Natural killer cell (primary cell): Measurements from ENCODE around the gene SLC37A3. TPM values are rescaled to one million over a fixed set of nuclear protein-coding genes. Genes with fewer than 3 reads are reported as not detected.
"Not testable (repeated sequence)": the region's sequence is repeated elsewhere in the genome, so short reads cannot be mapped to it uniquely, and the experiment has no call there.

Source experiments
- ATAC-seq, 3 donors: fragments of 150-1000 bp in 2 of 3; fragments of 200-7000 bp in 1 of 3; cut with Tn5 transposase; 1 replicate in 1 of 3; 2 replicates in 2 of 3; pipeline ENCODE4 v1.10.0; 2021; ENCODE audit warnings: mild to moderate bottlenecking in 2 of 3, moderate library complexity in 2 of 3
- DNase-seq, 2 donors: peaks; one replicate each; pipeline versions ENCODE4 v3.0.0 to v3.0.0-alpha.2; 2013 to 2021; ENCODE audit warnings: mixed read lengths in 1 of 2
- H3K27ac ChIP-seq: one replicate; pipeline ENCODE4 v1.5.1; 2013; ENCODE audit warnings: mild to moderate bottlenecking, low read length
- H3K27me3 ChIP-seq: one replicate; pipeline ENCODE4 v1.6.1; 2013; ENCODE audit warnings: low read length; ENCODE audit not compliant: control insufficient read depth, insufficient read depth
- H3K36me3 ChIP-seq: one replicate; pipeline ENCODE4 v1.6.1; 2013; ENCODE audit warnings: low read length; ENCODE audit not compliant: control insufficient read depth, insufficient read depth
- H3K4me1 ChIP-seq: one replicate; pipeline ENCODE4 v1.6.1; 2013; ENCODE audit warnings: low read length; ENCODE audit not compliant: control insufficient read depth, insufficient read depth
- H3K4me3 ChIP-seq: one replicate; pipeline ENCODE4 v1.5.1; 2013; ENCODE audit warnings: low read length
- H3K9me3 ChIP-seq: one replicate; pipeline ENCODE4 v1.6.1; 2013; ENCODE audit warnings: low read length; ENCODE audit not compliant: control insufficient read depth, insufficient read depth
- H3K27ac Mint-ChIP-seq, 2 donors: one replicate each; pipeline ENCODE4 v1.8.0; 2022; ENCODE audit warnings: mild to moderate bottlenecking in 2 of 2, mixed read lengths in 2 of 2, moderate library complexity in 1 of 2
- H3K27me3 Mint-ChIP-seq, 2 donors: one replicate each; pipeline ENCODE4 v1.8.0; 2022; ENCODE audit warnings: low read depth in 2 of 2, mixed read lengths in 2 of 2
- H3K36me3 Mint-ChIP-seq: one replicate; pipeline ENCODE4 v1.8.0; 2022; ENCODE audit warnings: mixed read lengths
- H3K4me1 Mint-ChIP-seq, 2 donors: one replicate each; pipeline ENCODE4 v1.8.0; 2022; ENCODE audit warnings: mixed read lengths in 2 of 2
- H3K4me3 Mint-ChIP-seq: one replicate; pipeline ENCODE4 v1.8.0; 2022; ENCODE audit warnings: mild to moderate bottlenecking, moderate library complexity, mixed read lengths
- H3K9me3 Mint-ChIP-seq, 2 donors: one replicate each; pipeline ENCODE4 v1.8.0; 2022; ENCODE audit warnings: mixed read lengths in 2 of 2
- CTCF ChIP-seq: fragments of 200-600 bp; IDR thresholded peaks from one replicate; pipeline ENCODE4 v1.8.0; 2022; ENCODE audit warnings: antibody characterized with exemption
- WGBS: methylation state at CpG from one replicate; pipeline ENCODE4 v1.1.7; 2013; ENCODE audit warnings: missing lambda C conversion rate; ENCODE audit not compliant: insufficient coverage; 5-methylcytosine and 5-hydroxymethylcytosine counted together
- intact Hi-C: fragments of 100-400 bp; cut with micrococcal nuclease; formaldehyde crosslinking; loops from one replicate; pipeline ENCODE4 v1.14.2; 2022
- total RNA-seq, 4 donors: library from RNA; stranded (reverse); fragments of 120-200 nt in 1 of 4; gene quantifications; one replicate each; pipeline versions ENCODE4 v1.2.3 to v1.2.4, GENCODE V29; 2013 to 2022

Gene SLC37A3
- total RNA-seq, 3 donors from 2014 or later (not counting 1 experiment from before 2014, with no cell fraction given) = 19.1 to 26.4 (median 24.5) TPM

DNA sequence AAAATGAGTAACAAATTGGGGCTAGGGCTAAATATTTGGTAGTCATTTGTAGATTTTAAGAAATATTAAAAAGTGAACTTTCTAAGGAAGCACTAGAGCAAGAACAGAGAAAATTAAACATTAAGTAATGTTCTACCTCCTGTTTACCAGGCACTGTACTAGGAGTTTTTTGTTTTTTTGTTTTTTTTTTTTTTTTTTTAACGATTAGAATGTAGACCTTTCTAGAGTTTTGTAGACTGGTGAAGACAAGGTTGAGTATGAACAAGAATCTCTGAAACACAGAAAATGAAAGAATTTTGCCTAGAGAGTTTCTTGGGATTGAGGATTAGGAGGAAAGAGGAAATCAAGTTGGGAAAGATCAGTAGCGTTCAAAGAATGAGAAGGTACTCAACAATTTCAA lies 73.6 kb downstream of the SLC37A3 start:
- Histone ChIP-seq H3K36me3 (no peaks in the 10 kb centered on the region), H3K4me1 (peaks cover 2% of the 10 kb centered on the region), H3K4me3 (no peak overlapping the region), H3K27ac (no peak overlapping the region), H3K27me3 (no peaks in the 10 kb centered on the region), H3K9me3 (no peaks in the 10 kb centered on the region)
- no peaks in the 10 kb centered on the region for H3K9me3 Mint-ChIP-seq
- no peak overlapping the region for H3K4me3 Mint-ChIP-seq
- DNase-seq = no peak
- H3K36me3 Mint-ChIP-seq = no peaks in the 10 kb centered on the region
- TF ChIP-seq CTCF = no peak
- H3K4me1 Mint-ChIP-seq = no peaks in the 10 kb centered on the region
- WGBS = 93% methylated on average over 1 of the region's 2 CpGs
- ATAC-seq = no peak
- intact Hi-C loops = no loop called here
- no peaks in the 10 kb centered on the region for H3K27me3 Mint-ChIP-seq
- H3K27ac Mint-ChIP-seq = no peak overlapping the region

DNA sequence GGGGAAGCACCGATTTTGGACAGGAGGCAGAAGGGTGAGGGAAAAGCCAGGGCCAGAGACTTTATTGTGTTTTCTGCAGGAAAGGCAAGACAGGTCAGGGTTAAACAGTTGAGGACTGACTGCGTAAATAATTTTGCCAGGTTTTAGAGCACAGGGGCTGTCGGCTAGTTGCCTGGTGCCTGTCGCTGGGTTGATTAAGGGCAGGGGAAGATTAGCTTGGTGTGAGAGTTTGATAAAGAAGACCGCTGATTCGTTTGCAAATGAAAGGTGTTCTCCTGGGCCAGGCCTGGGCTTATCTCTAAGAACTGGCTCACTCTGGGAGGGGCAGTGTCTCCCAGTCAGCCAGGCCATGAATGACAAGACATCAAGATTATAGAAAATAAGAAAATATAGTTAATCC lies 75.6 kb downstream of the SLC37A3 start:
- H3K36me3 Mint-ChIP-seq = no peaks in the 10 kb centered on the region
- H3K27me3 ChIP-seq = no peaks in the 10 kb centered on the region
- H3K9me3 Mint-ChIP-seq = no peaks in the 10 kb centered on the region
- H3K4me3 ChIP-seq = no peak overlapping the region
- TF ChIP-seq CTCF = no peak
- no peak overlapping the region for H3K4me3 Mint-ChIP-seq
- H3K27ac ChIP-seq = no peak overlapping the region
- H3K4me1 Mint-ChIP-seq = no peaks in the 10 kb centered on the region
- peaks cover 0 to under 1% of the 10 kb centered on the region in 2 donors for H3K27me3 Mint-ChIP-seq
- H3K27ac Mint-ChIP-seq = no peak overlapping the region
- no peaks in the 10 kb centered on the region for H3K9me3 ChIP-seq
- 90% methylated on average over 6 of the region's 6 CpGs for WGBS
- intact Hi-C loops = no loop called here
- peaks cover 2% of the 10 kb centered on the region for H3K4me1 ChIP-seq
- ATAC-seq (no peak), DNase-seq (no peak)
- H3K36me3 ChIP-seq = no peaks in the 10 kb centered on the region

- H3K27ac Mint-ChIP-seq, H3K9me3 Mint-ChIP-seq, H3K4me3 ChIP-seq, H3K27me3 Mint-ChIP-seq, H3K27me3 ChIP-seq, H3K27ac ChIP-seq, ATAC-seq, H3K4me1 ChIP-seq, H3K36me3 Mint-ChIP-seq, DNase-seq, H3K4me3 Mint-ChIP-seq, intact Hi-C loops, H3K4me1 Mint-ChIP-seq, H3K36me3 ChIP-seq, H3K9me3 ChIP-seq: not testable (repeated sequence)
- WGBS = 80% methylated on average over 4 of the region's 4 CpGs
These were observed 78.3 kb downstream of the SLC37A3 start for GRCh38 chr7:140320078-140320477.

- Histone ChIP-seq H3K4me1 (peaks cover 5% of the 10 kb centered on the region), H3K27me3 (no peaks in the 10 kb centered on the region), H3K27ac (no peak overlapping the region), H3K36me3 (no peaks in the 10 kb centered on the region), H3K4me3 (no peak overlapping the region), H3K9me3 (no peaks in the 10 kb centered on the region)
- no peak for TF ChIP-seq CTCF
- WGBS = 92% methylated on average over 7 of the region's 7 CpGs
- Mint-ChIP-seq H3K27ac (no peak overlapping the region), H3K4me3 (no peak overlapping the region), H3K4me1 (no peaks in the 10 kb centered on the region), H3K27me3 (peaks cover 0 to 8% of the 10 kb centered on the region in 2 donors), H3K9me3 (no peaks in the 10 kb centered on the region), H3K36me3 (no peaks in the 10 kb centered on the region)
- ATAC-seq (no peak), DNase-seq (no peak)
- intact Hi-C loops = no loop called here
These were observed 80.3 kb downstream of the SLC37A3 start for GRCh38 chr7:140317999-140318398.
